Measurements from ENCODE around the gene OXCT2. TPM values are rescaled to one million over a fixed set of nuclear protein-coding genes. Genes with fewer than 3 reads are reported as not detected.
"Not testable (repeated sequence)": the region's sequence is repeated elsewhere in the genome, so short reads cannot be mapped to it uniquely, and the experiment has no call there.

OXCT2 gene
- total and polyA plus RNA-seq, 12 donors, result 0.85 to 5.4 (median 2.2) TPM

- TF ChIP-seq, protein P1, sequence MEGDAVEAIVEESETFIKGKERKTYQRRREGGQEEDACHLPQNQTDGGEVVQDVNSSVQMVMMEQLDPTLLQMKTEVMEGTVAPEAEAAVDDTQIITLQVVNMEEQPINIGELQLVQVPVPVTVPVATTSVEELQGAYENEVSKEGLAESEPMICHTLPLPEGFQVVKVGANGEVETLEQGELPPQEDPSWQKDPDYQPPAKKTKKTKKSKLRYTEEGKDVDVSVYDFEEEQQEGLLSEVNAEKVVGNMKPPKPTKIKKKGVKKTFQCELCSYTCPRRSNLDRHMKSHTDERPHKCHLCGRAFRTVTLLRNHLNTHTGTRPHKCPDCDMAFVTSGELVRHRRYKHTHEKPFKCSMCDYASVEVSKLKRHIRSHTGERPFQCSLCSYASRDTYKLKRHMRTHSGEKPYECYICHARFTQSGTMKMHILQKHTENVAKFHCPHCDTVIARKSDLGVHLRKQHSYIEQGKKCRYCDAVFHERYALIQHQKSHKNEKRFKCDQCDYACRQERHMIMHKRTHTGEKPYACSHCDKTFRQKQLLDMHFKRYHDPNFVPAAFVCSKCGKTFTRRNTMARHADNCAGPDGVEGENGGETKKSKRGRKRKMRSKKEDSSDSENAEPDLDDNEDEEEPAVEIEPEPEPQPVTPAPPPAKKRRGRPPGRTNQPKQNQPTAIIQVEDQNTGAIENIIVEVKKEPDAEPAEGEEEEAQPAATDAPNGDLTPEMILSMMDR (IDR thresholded peaks at IDR 0.05), result no peak
- ATAC-seq, result no peak
- Histone ChIP-seq H3K9me3 (peaks cover 0 to 18% (median 9%) of the 10 kb centered on the region in 11 donors), H3K4me3 (no peak overlapping the region), H3K27me3 (no peaks in the 10 kb centered on the region), H3K27ac (no peak overlapping the region), H3K36me3 (no peaks in the 10 kb centered on the region), H3K4me1 (peaks cover 0 to 16% (median 0%) of the 10 kb centered on the region in 9 donors)
- intact Hi-C loops (cut with DNase I), result no loop called here
- 83 to 87% methylated on average over 14 of the region's 14 CpGs for WGBS, 2 donors
- DNase-seq, result no peak
These were observed 31.5 kb upstream of the OXCT2 start for GRCh38 chr1:39802496-39803260.

- WGBS, 2 donors, result 86 to 90% methylated on average over 3 of the region's 3 CpGs
- peaks cover 0 to 16% (median 0%) of the 10 kb centered on the region in 9 donors for H3K4me1 ChIP-seq
- TF ChIP-seq, protein P1 (IDR thresholded peaks at IDR 0.05), result no peak
- ATAC-seq (no peak), DNase-seq (no peak)
- peaks cover 0 to 7% (median 0%) of the 10 kb centered on the region in 7 donors for H3K27me3 ChIP-seq
- intact Hi-C loops (cut with DNase I), result no loop called here
- H3K9me3 ChIP-seq, result peaks cover 0 to 9% (median 4%) of the 10 kb centered on the region in 11 donors
- H3K27ac ChIP-seq, result no peak overlapping the region
- H3K36me3 ChIP-seq, result no peaks in the 10 kb centered on the region
- H3K4me3 ChIP-seq, result no peak overlapping the region
These were observed 29.3 kb upstream of the OXCT2 start for GRCh38 chr1:39800471-39800835.

- Histone ChIP-seq H3K27ac (peak overlapping the region in 1 of 10 donors; percentile 85), H3K9me3 (peaks cover 0 to 3% (median 0%) of the 10 kb centered on the region in 11 donors), H3K4me1 (peaks cover 0 to 16% (median 0%) of the 10 kb centered on the region in 9 donors), H3K27me3 (peaks cover 0 to 7% (median 0%) of the 10 kb centered on the region in 7 donors), H3K4me3 (peak overlapping the region in 1 of 10 donors; percentile 36), H3K36me3 (no peaks in the 10 kb centered on the region)
- TF ChIP-seq, protein P1 (IDR thresholded peaks at IDR 0.05), result peak; percentile 56 to 76 (median 65)
- WGBS, 2 donors, result 4% methylated on average over 8 of the region's 8 CpGs
- DNase-seq, result peak; percentile 53 to 66
- intact Hi-C loops (cut with DNase I), result loop anchor here in 1 of 10 donors (5.0 kb wide), 1 partner anchor 193 kb away; no protein-coding TSS in a partner anchor
- ATAC-seq, result peak; percentile 80 to 94 (median 86)
These were observed 28.8 kb upstream of the OXCT2 start for GRCh38 chr1:39799770-39800470.

GRCh38 chr1:39798859-39799769 lies 28.0 kb upstream of the OXCT2 start:
- peak overlapping the region in 1 of 10 donors; percentile 85 for H3K27ac ChIP-seq
- not testable (repeated sequence) for H3K36me3 ChIP-seq, H3K27me3 ChIP-seq, H3K9me3 ChIP-seq
- intact Hi-C loops (cut with DNase I), result loop anchor here in 1 of 10 donors (5.0 kb wide), 1 partner anchor 192 kb away; no protein-coding TSS in a partner anchor
- DNase-seq, result peak; percentile 31 to 66
- peak; percentile 28 to 90 (median 82) for ATAC-seq
- WGBS, 2 donors, result 48 to 49% methylated on average over 22 to 23 of the region's 26 CpGs
- peaks cover 0 to 16% (median 0%) of the 10 kb centered on the region in 9 donors for H3K4me1 ChIP-seq
- H3K4me3 ChIP-seq, result peak overlapping the region in 1 of 10 donors; percentile 36

Measured in heart right ventricle (tissue), 16 donors.